Fibroblast of skin of abdomen (primary cell): ENCODE measurements around the gene LILRB3. TPM values are rescaled to one million over a fixed set of nuclear protein-coding genes. Genes with fewer than 3 reads are reported as not detected.
A peak's percentile ranks its signal among the peaks of the same experiment; 100 is the strongest.
"Not testable (repeated sequence)": the region's sequence is repeated elsewhere in the genome, so short reads cannot be mapped to it uniquely, and the experiment has no call there.

Experiments used
- DNase-seq: peaks from one replicate; pipeline ENCODE4 v3.0.0-alpha.2; 2013
- polyA plus RNA-seq, 2 experiments: library from polyadenylated mRNA; unstranded; fragments of 120-200 nt; gene quantifications; one replicate each; pipeline ENCODE4 v1.2.1, GENCODE V29; 2013; ENCODE audit not compliant: insufficient read length in 2 of 2

The LILRB3 gene
- 0.31 TPM for polyA plus RNA-seq (2013, experiment 1 of 2; ENCODE audit: insufficient read length)
- polyA plus RNA-seq (2013, experiment 2 of 2; ENCODE audit: insufficient read length), result 0.06 TPM

- not testable (repeated sequence) for DNase-seq
These were observed at the start of gene LILRB3 for GRCh38 chr19:54222474-54223276. Gene LILRB3, minus strand, starts transcription at chr19:54223007. Its CDS starts 31 bp downstream, at chr19:54222976.

GRCh38 chr19:54272181-54272580, 49.4 kb upstream of the LILRB3 start:
- not testable (repeated sequence) for DNase-seq

GRCh38 chr19:54271587-54271986, 48.8 kb upstream of the LILRB3 start:
- DNase-seq, result not testable (repeated sequence)

GRCh38 chr19:54271106-54271505, 48.3 kb upstream of the LILRB3 start:
- no peak for DNase-seq

GRCh38 chr19:54268936-54269335, 46.1 kb upstream of the LILRB3 start:
- DNase-seq, result no peak

GRCh38 chr19:54266133-54266532, 43.3 kb upstream of the LILRB3 start:
- peak; percentile 54 for DNase-seq

- DNase-seq, result no peak
These were observed 39.7 kb upstream of the LILRB3 start for GRCh38 chr19:54262470-54262869.

- DNase-seq, result no peak
These were observed 39.3 kb upstream of the LILRB3 start for GRCh38 chr19:54262066-54262465.

GRCh38 chr19:54257116-54257480, 34.3 kb upstream of the LILRB3 start, which contains the start of gene LILRB5:
Gene LILRB5, minus strand, starts transcription at chr19:54257273. Its CDS starts 80 bp downstream, at chr19:54257193.
- no peak for DNase-seq

GRCh38 chr19:54256250-54257115, 33.7 kb upstream of the LILRB3 start:
- DNase-seq, result no peak

GRCh38 chr19:54255105-54255775, 32.4 kb upstream of the LILRB3 start:
- no peak for DNase-seq

- DNase-seq, result no peak
These were observed 31.5 kb upstream of the LILRB3 start for GRCh38 chr19:54254195-54254906.

GRCh38 chr19:54253331-54254194, 30.8 kb upstream of the LILRB3 start:
- no peak for DNase-seq

GRCh38 chr19:54252845-54253244, 30.0 kb upstream of the LILRB3 start:
- DNase-seq, result no peak

GRCh38 chr19:54252243-54252642, 29.4 kb upstream of the LILRB3 start:
- DNase-seq, result no peak

- no peak for DNase-seq
These were observed 25.3 kb upstream of the LILRB3 start for GRCh38 chr19:54248016-54248601.

GRCh38 chr19:54247106-54247930, 24.5 kb upstream of the LILRB3 start:
- DNase-seq, result no peak

- DNase-seq, result no peak
These were observed 23.1 kb upstream of the LILRB3 start for GRCh38 chr19:54245936-54246335.

GRCh38 chr19:54243809-54244208, 21.0 kb upstream of the LILRB3 start:
- DNase-seq, result not testable (repeated sequence)

GRCh38 chr19:54242646-54243045, 19.8 kb upstream of the LILRB3 start, which contains the start of gene LILRA6:
Gene LILRA6, minus strand, starts transcription at chr19:54242790.
- not testable (repeated sequence) for DNase-seq
